ENCODE data around the gene SPATA31D1. TPM values are rescaled to one million over a fixed set of nuclear protein-coding genes. Genes with fewer than 3 reads are reported as not detected.

SPATA31D1 gene
- polyA plus RNA-seq, 1 of the 3 experiments (the other 2 are of a cell fraction), result not detected

DNA sequence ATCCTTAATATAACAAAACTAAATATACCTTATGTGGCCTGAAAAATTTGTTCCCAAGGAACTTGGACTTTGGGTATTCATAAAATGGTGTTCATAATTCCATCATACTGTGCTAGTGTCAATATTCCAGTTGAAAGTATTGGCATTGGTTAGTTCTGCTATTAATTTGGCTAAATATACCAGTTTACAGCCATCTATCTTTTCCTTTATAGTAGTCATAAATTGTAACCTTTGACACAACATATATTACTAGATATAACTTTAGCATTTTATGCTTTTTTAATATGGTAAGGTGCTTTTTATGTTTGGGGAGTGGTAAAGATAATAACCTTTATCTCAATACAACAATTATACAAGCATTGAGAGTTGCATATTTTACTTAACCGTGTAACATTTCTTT lies 23.7 kb downstream of the SPATA31D1 start:
- no peaks in the 10 kb centered on the region for H3K9me2 ChIP-seq
- no peak overlapping the region for H2AFZ ChIP-seq (ENCODE audit: low read depth)
- H4K20me1 ChIP-seq (ENCODE audit: insufficient read depth), result no peaks in the 10 kb centered on the region
- H3K27me3 ChIP-seq (ENCODE audit: insufficient read depth), result no peaks in the 10 kb centered on the region
- no peaks in the 10 kb centered on the region for H3K36me3 ChIP-seq (replicated peaks in 1 of 2; ENCODE audit: control insufficient read depth in 1 of 2, insufficient read depth in 2 of 2, low read length in 1 of 2)
- no peak overlapping the region for H3K27ac ChIP-seq (ENCODE audit: low read depth in 2 of 2, low read length in 1 of 2)
- H3K4me2 ChIP-seq, result no peak overlapping the region
- no peak for DNase-seq
- no peaks in the 10 kb centered on the region for H3F3A ChIP-seq (replicated peaks; ENCODE audit: insufficient read depth)
- ChIA-PET POLR2A (no interaction called here), CTCF (no interaction called here)
- H3K4me1 ChIP-seq (ENCODE audit: control insufficient read depth in 1 of 2, insufficient read depth in 2 of 2, low read depth in 1 of 2, low read length in 1 of 2), result no peaks in the 10 kb centered on the region
- no peak overlapping the region for H3K9ac ChIP-seq
- no peak for TF ChIP-seq NRF1 (IDR thresholded peaks at IDR 0.05; ENCODE audit: low read depth, low read length)
- no peak for TF ChIP-seq GABPA (IDR thresholded peaks at IDR 0.05; ENCODE audit: low read depth)
- TF ChIP-seq SIN3A (IDR thresholded peaks at IDR 0.05; ENCODE audit: borderline replicate concordance, low read depth, low read length), result no peak
- TF ChIP-seq RXRA (IDR thresholded peaks at IDR 0.05; ENCODE audit: borderline replicate concordance, low read depth), result no peak
- TF ChIP-seq MXI1 (IDR thresholded peaks at IDR 0.05; ENCODE audit: low read depth, low read length), result no peak
- TF ChIP-seq EZH2phosphoT487 (IDR thresholded peaks at IDR 0.05; ENCODE audit: borderline replicate concordance, low read depth), result no peak
- TF ChIP-seq TCF12 (IDR thresholded peaks at IDR 0.05), result no peak
- no peak for TF ChIP-seq RFX5 (IDR thresholded peaks at IDR 0.05; ENCODE audit: low read length)
- no peak for TF ChIP-seq YY1 (IDR thresholded peaks at IDR 0.05; ENCODE audit: low read depth)
- TF ChIP-seq SMC3 (IDR thresholded peaks at IDR 0.05; ENCODE audit: low read depth, low read length), result no peak
- no peak for TF ChIP-seq CHD2 (IDR thresholded peaks at IDR 0.05; ENCODE audit: low read length, partially characterized antibody)
- no peak for TF ChIP-seq TEAD4 (IDR thresholded peaks at IDR 0.05; ENCODE audit: borderline replicate concordance, insufficient read depth)
- no peak for TF ChIP-seq ELF1 (IDR thresholded peaks at IDR 0.05)
- no peak for TF ChIP-seq USF2 (IDR thresholded peaks at IDR 0.05; ENCODE audit: borderline replicate concordance, low read depth, low read length)
- H3K4me3 ChIP-seq (ENCODE audit: low read depth in 2 of 2, low read length in 1 of 2), result no peak overlapping the region
- H3K79me2 ChIP-seq (ENCODE audit: insufficient read depth), result no peaks in the 10 kb centered on the region
- WGBS (ENCODE audit: low lambda C conversion rate), result 69% methylated on average over 1 of the region's 1 CpG
- H3K9me3 ChIP-seq, result no peaks in the 10 kb centered on the region

GRCh38 chr9:82020331-82020730 lies 31.8 kb downstream of the SPATA31D1 start:
- TF ChIP-seq MEF2A (IDR thresholded peaks at IDR 0.05; ENCODE audit: borderline replicate concordance, low read depth) (no peak), RCOR1 (IDR thresholded peaks at IDR 0.05; ENCODE audit: low read length) (no peak), RXRA (IDR thresholded peaks at IDR 0.05; ENCODE audit: borderline replicate concordance, low read depth) (no peak), MXI1 (IDR thresholded peaks at IDR 0.05; ENCODE audit: low read depth, low read length) (no peak), RFX5 (IDR thresholded peaks at IDR 0.05; ENCODE audit: low read length) (no peak), JUND (IDR thresholded peaks at IDR 0.05) (no peak), SIN3A (IDR thresholded peaks at IDR 0.05; ENCODE audit: borderline replicate concordance, low read depth, low read length) (no peak), ZBTB33 (IDR thresholded peaks at IDR 0.05; ENCODE audit: borderline replicate concordance, low read depth) (no peak), RAD21 (IDR thresholded peaks at IDR 0.05; ENCODE audit: low read length) (no peak), FOXJ3 (CRISPR knock-in tag; IDR thresholded peaks at IDR 0.05) (no peak), EP300 (IDR thresholded peaks at IDR 0.05; ENCODE audit: borderline replicate concordance in 1 of 2, low read depth in 1 of 2, low read length in 1 of 2) (no peak), CHD2 (IDR thresholded peaks at IDR 0.05; ENCODE audit: low read length, partially characterized antibody) (no peak), MAX (IDR thresholded peaks at IDR 0.05; ENCODE audit: low read depth) (no peak), NRF1 (IDR thresholded peaks at IDR 0.05; ENCODE audit: low read depth, low read length) (no peak)
- TF ChIP-seq, protein P1, sequence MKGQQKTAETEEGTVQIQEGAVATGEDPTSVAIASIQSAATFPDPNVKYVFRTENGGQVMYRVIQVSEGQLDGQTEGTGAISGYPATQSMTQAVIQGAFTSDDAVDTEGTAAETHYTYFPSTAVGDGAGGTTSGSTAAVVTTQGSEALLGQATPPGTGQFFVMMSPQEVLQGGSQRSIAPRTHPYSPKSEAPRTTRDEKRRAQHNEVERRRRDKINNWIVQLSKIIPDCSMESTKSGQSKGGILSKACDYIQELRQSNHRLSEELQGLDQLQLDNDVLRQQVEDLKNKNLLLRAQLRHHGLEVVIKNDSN (IDR thresholded peaks at IDR 0.05; ENCODE audit: borderline replicate concordance, low read depth), result no peak

More at GRCh38 chr9:82020331-82020730, 31.8 kb downstream of the SPATA31D1 start:
- Histone ChIP-seq H3K27me3 (ENCODE audit: insufficient read depth) (no peaks in the 10 kb centered on the region), H3K9me3 (no peaks in the 10 kb centered on the region), H3K4me3 (ENCODE audit: low read depth in 2 of 2, low read length in 1 of 2) (no peak overlapping the region), H3K36me3 (replicated peaks in 1 of 2; ENCODE audit: control insufficient read depth in 1 of 2, insufficient read depth in 2 of 2, low read length in 1 of 2) (no peaks in the 10 kb centered on the region), H3K79me2 (ENCODE audit: insufficient read depth) (no peaks in the 10 kb centered on the region), H3K4me1 (ENCODE audit: control insufficient read depth in 1 of 2, insufficient read depth in 2 of 2, low read depth in 1 of 2, low read length in 1 of 2) (peaks cover 11 to 12% of the 10 kb centered on the region in 2 experiments; a peak in 3 of 4 replicates), H3K4me2 (no peak overlapping the region), H3K27ac (ENCODE audit: low read depth in 2 of 2, low read length in 1 of 2) (peak overlapping the region; percentile 79 to 89; a peak in 2 of 4 replicates), H3K9ac (no peak overlapping the region), H3K9me2 (no peaks in the 10 kb centered on the region), H4K20me1 (ENCODE audit: insufficient read depth) (no peaks in the 10 kb centered on the region), H2AFZ (ENCODE audit: low read depth) (no peak overlapping the region; the same call in 1 of the 2 replicates), H3F3A (replicated peaks; ENCODE audit: insufficient read depth) (peaks cover 7% of the 10 kb centered on the region)
- CTCF ChIA-PET, result no interaction called here
- POLR2A ChIA-PET, result no interaction called here
- DNase-seq, result no peak

All from SK-N-SH (cell line).